GM18873 (cell line): ENCODE results near the gene KIF5C.

ENCODE experiments used
- ATAC-seq: cut with Tn5 transposase; IDR thresholded peaks from one replicate; pipeline ENCODE4 v1.9.1; 2021; ENCODE audit warnings: mild to moderate bottlenecking, moderate library complexity, moderate number of reproducible peaks; ENCODE audit not compliant: unreplicated experiment, low FRiP score

KIF5C gene

DNA sequence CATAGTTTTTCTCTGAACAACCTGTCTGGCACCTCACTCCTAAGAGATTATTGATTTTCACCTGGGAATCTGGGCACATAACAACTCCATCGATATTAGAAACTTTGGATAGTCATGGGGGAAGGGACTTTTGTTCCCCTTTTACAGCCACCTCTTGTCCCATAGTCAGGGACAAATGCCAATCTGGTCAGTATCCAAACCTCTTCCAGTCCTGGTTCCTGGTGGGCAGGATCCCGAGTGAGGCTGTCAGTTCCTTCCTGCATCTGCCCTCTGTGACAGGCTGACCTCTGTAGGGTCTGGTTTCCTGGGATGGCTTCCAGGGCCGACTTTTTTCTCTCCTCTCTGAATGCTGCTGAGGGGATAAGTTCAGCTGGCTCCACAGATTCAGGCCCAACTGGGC lies 11.0 kb downstream of the KIF5C start:
- ATAC-seq: no peak

DNA sequence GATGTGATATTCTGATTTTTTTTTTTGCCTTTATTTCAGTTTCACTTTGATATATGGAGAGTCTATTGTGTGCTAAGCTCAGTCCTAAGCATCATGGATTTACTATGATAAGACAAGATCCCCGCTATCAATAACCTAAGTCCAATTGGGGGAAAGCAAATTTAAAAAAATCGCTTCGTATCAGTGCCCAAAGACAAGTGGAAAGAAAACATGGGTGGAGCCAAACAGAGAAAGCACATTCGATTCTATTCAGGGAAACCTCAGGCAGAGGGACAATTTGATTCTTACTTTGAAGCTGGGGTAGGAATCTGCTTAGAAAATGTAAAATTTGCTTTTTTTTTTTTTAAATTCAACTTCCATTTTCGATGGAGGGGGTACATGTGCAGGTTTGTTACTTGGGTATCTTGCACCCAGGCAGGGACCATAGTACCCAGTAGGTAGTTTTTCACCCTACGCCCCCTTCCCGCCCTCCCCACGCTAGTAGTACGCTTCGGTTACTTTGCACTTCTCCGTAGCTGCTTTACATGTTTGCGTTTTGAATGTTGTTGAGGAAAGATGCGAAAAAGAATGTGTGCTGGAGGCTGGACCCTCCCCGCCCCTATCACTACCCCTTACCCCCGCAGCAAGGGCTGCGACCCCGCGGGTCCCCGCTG lies 12.4 kb downstream of the KIF5C start:
- ATAC-seq: no peak

DNA sequence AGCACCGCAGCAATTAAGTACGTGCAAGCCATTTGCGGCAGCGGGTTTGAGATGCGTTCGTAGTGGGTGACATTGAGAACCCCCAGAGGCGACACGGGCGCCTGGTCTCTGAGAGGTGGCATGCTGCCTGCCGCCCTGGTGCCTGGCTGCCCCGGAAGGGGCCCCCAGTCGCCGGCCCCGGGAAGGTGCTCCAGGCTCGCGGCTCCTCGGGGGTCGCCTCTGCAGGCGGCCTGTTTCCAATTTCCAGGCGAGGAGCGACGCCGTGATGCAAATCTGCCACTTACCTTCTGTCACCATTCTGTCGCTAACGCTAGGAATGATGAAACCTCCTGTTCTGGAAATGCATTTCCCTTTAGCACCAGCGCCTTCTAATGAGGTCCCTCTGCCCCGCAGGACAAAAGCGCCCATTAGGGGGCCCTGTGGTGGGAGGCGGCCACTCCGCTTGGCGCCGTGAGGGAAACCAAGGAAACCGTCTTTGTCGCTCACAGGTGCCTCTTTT lies 13.0 kb downstream of the KIF5C start:
- ATAC-seq: no peak

DNA sequence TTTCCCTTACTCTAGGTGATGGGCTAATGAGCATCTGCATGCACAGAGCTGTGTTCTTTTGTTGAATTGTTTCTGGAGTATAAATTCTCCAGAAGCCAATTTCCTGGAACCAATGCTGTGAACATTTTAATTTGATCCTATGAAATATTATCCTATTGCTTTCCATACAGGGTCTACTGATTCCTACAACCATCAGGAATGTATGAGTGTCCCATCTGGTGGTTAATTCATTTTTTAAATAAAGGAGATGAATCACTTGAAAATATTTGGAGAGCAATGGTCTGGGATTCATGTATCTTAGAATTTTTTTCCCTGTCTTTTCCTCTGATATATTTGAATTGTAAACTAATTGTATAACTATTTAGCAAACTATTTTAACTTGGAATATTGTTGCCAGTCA lies 14.0 kb downstream of the KIF5C start:
- ATAC-seq: no peak

DNA sequence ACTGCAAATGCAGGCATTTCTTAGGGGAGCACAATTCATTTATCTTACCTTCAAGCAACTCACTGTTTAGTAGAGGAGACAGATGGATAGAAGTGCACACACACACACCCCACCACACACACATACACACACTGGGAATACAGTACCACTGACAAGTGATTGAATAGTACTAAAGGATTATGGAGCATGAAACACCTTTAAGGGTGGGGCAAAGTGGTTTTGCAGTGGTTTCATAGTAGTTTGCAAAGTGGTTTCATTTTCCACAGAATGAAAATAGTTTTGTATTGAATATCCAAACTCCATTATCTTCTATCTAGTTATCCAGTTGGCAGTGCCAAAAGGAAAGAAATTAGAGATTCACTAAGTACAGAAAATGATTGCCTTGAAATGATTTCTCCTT lies 18.9 kb downstream of the KIF5C start:
- ATAC-seq: no peak

DNA sequence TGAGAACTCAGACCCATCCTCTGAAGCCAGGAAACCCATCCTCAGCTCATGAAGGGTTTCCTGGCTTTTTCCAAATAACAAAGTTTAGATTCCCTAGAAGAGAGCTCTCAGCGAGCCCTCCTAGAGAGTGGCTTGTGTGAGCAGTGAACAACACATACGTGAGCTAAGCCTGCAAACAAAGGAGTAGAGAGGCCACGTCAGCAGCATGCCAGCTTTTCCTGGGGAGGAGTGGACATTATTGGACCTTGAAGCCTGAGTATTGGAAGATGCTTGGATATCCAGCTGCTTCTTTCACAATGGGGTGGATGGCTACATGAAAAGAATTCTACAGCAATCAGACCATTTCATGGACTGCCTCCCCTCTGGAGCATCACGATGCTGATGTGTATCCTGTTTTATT lies 21.1 kb downstream of the KIF5C start:
- no peak for ATAC-seq

DNA sequence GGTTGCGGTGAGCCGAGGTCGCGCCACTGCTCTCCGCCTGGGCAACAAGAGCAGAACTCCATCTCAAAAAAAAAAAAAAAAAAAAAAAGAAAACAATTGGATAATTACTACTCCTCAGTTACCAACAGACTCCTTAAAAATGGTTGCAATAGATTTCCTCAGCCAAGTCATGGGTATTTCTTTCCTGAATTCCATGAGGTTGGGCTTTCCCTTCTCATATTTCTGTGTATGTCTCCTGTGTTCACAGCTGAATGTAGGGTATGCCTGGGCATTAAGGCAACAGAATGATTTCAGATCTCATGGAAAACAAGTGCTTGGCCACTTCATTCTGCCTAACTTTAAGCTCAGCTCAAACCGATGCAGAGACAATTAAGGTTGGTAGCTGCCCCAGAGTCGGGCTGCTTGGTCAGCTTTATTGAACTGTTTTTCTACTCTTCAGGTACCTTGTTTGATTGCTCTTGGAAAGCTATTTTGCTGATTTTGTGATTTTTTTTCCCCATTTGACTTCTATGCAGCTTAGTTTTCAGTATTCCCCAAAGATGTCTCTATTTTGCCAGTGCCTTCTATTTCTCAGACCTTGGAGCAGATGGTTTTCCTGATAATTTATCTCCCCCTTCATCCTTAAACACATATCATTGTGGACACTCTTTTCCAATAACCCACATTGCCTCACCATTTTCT lies 24.8 kb downstream of the KIF5C start:
- no peak for ATAC-seq

DNA sequence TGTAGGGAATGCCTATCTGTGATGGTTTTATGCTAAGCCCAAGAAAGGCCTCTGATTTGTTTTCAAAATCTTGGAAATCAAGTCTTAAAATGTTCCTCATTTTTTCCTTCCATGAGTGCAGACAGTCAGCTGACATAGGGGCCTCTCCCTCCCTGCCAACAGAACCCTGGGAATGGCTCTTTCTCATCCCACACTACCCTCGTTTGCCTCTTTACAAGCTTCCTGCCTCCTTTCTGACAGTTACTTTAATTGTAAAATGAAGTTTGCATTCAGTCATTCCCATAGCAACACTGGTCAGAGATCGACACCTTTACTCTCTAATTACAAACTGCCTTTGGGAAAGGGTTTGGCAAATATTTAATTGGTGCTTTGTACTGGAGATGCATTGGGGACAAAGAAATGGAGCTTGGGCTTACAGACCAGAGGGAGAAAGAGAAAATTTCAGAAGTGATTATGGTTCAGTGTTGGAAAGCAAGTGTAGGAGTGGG lies 25.4 kb downstream of the KIF5C start:
- no peak for ATAC-seq

DNA sequence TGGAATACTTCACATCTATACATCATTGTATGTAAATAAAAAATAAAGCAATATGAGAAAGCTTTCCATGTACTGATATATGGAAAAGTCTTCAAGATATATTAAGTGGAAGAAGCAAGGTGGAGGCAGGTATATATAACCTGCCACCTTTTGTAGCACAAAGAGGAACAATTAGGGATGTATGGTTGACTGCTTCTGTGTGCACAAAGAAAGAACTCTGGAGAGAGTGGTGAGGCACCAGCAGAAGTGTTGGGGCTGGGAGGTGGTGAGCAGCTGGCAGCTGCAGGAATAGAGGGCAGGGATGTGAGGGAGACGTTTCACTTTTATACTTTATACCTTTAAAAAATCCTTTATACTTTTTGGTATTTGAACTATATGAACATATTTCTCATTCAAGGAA lies 26.1 kb downstream of the KIF5C start:
- ATAC-seq: no peak

DNA sequence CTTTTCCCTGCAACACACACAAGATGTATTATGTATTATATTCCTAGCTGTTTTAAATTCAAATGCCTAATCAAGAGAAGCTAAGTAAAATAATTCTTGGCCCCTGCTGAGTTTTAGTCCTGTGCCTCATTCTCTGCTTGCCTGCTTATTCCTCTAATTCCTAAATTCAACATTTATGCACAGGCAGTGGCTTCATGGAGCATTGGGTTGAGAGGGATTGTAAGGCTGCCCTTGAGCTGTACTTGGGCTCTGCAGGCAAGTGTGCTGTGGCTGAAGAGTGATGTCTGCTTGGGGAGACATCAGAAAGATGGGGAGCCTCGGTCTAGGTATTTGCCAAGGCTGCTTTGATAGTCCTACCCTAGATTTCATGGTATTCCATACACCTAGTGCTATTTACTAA lies 27.8 kb downstream of the KIF5C start:
- no peak for ATAC-seq

DNA sequence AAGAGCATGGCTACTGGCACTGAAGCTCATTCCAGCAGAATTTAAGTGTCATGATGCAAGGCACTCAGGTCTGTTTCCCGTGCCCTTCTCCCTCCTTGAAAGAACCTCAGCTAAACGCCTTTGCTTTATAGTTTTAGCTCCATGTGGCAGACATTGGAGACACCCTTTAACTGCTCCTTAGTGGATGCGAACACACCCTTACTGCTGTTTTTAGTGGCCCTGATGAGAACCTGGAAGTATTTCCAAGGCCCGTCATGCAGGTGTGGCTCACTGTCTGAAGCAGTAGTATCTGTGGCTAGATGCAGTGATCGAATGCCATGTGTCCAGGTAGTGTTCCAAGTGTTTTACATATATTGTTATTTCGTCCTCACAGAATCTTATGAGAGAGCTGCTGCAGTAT lies 28.3 kb downstream of the KIF5C start:
- no peak for ATAC-seq

DNA sequence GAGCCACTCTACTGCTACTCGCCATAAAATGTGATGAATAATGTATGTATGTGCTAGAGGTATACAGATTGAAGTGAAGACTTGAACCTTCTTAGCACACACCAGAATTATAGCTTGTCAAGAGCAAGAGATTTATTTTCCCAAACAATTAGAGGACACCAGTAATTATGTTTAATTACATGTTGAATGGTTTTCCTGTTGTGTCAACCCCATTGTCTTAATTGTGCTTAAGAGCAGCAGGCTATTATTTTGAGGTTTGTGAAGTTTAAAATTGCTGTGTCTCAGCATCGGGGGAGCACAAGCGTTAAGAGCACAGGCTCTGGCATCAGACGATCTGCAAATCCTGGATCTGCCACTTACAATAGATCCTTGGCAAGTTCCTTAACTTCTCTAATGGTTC lies 29.0 kb downstream of the KIF5C start:
- ATAC-seq: no peak

DNA sequence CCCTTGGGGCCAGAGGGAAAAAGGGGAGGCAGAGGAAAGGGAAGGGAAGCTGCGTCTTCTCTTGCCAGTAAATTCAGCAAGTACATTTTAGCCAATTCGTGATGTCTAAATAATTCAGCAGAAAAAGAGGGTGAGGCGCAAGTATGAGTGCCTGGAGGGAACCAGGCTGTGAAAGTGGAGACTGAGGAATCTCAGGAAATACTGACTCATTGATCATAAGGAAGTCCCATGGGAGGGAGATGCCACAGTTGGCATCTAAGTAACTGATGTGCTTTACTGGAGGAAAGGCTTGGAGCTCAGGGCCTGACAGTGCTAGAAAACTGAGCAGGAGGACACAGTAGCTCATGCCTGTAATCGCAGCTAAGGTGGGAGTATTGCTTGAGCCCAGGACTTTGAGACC lies 31.1 kb downstream of the KIF5C start:
- no peak for ATAC-seq

DNA sequence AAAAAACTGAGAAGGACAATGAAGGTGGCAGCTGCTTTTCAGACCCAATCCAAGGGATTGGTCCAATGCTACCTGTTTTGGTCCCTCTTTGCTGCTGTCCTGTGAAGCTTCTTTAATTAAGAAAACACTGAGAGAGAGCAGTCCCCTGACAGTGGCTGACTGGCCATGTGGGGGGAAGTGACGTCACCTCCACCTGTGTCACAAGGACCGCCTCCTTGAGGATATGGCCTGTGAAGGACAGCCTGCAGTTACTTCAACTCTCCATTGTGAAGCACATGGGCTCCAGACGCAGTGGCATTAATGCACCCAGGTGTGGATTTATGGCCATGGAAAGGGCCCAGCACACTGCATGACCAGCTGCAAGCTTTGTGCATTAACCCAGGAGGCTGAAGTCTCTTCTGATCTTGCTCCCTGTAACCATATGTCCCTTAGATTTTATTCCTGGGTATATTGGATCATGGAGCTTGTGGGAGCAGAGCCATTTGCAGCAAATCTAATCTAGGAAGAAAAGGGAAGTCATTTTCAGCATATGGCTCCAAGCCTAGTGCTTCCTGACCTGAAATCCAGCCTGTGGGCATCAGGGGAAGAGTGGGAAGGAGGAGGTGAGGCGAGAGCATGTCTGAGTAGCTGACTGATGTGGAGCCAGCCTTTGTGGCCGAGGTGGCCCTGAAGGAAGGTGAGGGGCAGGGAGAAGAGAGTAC lies 32.2 kb downstream of the KIF5C start:
- no peak for ATAC-seq

DNA sequence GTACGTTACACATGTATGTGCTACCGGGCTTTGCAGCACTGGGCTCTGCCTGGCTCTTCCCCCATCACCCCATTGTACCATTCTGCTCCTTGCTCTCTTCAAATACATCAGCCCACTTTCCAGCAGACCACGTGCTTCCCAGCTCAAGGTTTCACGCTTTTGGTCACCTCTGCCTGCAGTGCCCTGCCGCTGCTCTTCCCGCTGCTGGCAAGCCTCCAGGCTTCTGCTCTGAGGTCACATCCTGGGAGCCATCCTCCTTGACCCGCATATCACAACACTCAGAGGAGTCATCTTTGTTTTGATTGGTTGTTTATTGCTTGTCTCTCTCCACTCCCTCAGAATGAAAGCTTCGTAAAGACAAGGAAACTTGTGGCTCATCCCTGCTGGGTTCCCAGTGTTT lies 34.1 kb downstream of the KIF5C start:
- ATAC-seq: no peak

DNA sequence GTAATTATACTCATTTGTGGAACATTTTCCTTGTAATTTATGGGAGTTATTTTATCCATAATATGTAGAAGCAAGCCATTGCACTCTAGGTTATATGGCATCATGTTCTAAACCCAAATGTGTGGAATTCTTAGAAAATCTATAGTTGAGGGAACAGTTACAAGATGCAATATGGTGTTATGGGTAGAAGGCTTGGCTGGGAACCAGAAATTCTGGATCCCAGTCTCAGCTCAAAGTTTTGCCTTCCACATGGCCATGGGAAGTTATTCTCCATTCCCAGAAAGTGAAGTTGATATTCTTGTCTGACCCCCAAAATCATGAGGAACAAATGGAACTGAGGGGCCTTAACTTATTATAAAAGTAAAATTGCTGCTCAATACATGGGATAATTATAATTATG lies 38.0 kb downstream of the KIF5C start:
- ATAC-seq: no peak

DNA sequence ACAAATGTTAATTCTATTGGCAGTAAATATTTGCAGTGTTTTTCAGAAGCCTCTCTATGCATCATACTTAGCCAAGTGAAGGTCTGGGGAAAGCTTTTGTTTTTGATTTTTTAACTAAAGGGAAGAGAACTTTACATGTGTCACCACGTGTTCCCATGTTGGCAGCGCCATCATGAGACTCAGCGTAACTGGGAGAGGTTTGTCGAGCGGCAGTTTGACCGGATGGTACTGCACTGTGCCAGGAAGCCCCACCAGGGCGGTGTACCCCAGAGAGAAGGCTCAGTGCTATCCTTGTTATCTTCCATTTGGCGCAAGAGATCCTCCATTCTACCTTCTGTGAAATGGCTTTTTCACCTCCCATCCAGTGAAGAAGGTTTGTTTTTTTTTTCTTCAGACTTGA lies 38.5 kb downstream of the KIF5C start:
- no peak for ATAC-seq

DNA sequence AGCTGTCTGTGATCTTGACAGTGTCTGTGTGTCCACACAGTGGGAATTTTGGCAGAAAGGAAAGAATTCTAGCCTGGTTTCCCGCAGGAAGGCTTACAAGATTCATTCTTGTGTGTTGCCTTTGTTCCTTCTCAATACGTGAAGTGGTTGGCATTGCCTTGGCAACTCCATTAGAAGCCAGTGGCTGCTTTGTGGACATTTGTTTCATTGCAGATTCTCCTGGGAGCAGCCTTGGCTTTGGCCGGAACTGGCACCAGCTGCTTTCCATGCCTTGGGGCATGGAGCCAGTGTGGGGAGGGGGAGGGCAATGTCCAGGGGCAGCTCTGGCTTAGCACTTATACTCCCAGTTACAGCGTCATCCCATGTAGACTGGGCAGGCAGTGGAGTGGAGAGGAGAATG lies 39.4 kb downstream of the KIF5C start:
- ATAC-seq: no peak

DNA sequence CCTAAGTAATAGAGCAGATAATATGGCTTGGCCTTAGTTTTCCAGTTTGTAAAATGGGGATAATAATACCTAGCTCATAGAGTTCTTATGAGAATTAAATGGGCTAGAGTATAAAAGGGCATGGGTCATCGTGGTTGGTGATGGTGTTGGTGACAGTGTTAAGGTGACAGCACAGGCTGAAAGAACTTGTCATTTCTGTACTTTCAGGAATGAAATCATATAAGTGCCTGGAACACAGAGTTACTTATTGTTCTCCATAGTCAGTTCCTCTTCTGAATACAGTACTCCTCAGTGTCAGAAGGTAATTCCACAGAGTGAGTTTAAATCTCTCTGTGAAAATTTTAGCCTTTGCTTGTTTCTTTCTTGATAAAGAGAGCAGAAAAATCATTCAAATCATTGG lies 42.4 kb downstream of the KIF5C start:
- peak; percentile 67 for ATAC-seq

DNA sequence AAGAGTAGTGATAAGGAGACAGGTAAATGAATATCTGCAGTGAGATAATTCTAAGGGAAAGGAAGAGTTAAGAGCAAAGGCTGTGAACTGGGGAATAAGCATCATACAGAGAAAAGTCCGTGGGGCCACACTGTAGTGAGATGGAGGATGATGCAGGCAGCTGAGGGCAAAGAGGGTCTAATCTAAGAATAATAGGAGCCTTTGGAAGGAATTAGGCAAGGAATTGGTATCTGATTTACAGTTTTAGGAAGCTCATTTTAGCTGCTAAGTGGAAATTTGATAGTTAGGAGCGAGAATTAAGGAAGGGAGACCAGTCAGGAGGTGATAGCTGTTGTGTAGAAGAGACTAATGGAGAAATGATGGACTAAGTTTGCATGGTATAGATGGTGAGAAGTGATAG lies 43.5 kb downstream of the KIF5C start:
- ATAC-seq: no peak

DNA sequence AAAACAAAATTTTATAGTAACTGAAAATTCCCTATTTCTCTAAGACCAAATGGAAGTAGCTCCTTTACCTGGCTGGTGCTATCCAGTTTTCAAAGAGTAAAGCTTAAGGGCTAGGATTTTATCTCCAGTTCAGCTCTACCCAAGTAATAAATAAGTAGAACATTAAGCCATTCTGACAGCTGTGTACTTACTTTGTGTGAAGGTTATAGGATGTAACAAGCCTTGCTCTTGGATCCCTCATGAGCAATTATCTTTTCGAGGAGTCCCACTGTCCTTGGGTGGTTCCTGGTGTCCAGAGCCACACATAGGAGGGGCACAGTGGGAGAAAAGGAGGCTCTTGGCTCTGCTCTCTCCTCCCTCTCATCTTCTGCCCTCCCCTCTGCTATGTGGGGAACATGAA lies 45.5 kb downstream of the KIF5C start:
- no peak for ATAC-seq

DNA sequence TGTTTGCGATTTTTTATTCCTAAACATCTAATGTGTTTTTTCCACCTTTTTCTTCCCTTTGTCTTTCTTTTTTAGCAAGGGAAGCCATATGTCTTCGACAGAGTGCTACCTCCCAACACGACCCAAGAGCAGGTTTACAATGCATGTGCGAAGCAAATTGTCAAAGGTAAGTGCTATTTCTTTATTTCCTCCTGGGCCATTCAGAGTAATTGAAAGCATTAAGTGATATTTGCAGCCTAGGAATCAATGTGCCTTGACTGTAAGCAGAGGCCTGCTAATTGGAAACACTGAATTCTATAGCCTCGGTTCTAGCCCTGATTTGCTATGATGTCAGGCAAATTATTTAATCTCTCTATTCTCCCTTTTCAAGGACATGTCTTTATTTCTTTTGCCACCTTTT lies 47.0 kb downstream of the KIF5C start:
- no peak for ATAC-seq
